ENCODE measurements around the gene PKMYT1. TPM values are rescaled to one million over a fixed set of nuclear protein-coding genes. Genes with fewer than 3 reads are reported as not detected.

The PKMYT1 gene
- total and polyA plus RNA-seq, 9 of the 15 experiments (the other 6 are each of a cell fraction or from before 2014, with no cell fraction given), result 8.7 to 201 (median 37.8) TPM

DNA sequence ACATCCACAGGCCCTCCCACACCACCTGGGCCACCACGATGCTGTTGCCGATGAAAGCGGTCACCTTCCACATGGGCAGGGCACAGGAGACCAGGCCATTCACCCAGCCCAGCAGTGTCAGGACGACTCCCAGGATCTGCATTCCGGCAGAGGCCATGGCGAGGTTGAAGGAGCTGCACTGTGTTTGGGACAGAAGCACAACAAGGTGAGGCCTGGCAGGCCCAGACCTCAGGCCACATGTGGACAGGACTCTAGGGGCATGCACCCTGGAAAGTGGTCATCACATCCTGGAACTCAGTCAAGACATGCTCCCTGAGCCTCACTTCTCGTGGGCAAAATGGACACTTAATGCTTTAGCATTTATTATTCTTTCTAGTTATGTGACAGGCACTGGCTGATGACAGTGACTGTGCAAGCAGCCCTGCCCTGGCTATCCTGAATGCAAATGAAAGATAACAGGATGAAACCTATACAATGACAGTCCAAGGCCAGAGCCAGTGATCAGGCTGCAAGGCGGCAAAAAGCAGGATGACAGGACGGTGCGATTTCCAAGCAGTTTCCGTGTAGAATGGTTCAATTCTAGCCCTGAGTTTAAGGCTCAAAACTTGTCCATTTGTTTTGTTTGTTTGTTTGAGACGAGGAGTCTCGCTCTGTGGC, 35.7 kb upstream of the PKMYT1 start (continued):
- no peak for TF ChIP-seq PBX2 (CRISPR knock-in tag; IDR thresholded peaks at IDR 0.05; ENCODE audit: low read depth)
- peak; percentile 48; the same call in 1 of the 2 replicates for TF ChIP-seq PBX2 (tag; conservative IDR thresholded peaks at IDR 0.05; ENCODE audit: low read depth)
- TF ChIP-seq FOXK2 (conservative IDR thresholded peaks at IDR 0.05 in 1 of 2, IDR thresholded peaks at IDR 0.05 in 1 of 2; ENCODE audit: low read depth in 2 of 2), result 0 out of 4 replicates have a peak, but pooled peaks of 1 of the 2 experiments have one; percentile 20
- 0 out of 2 replicates have a peak, but pooled peaks have one; percentile 35 for TF ChIP-seq ARID3A (IDR thresholded peaks at IDR 0.05; ENCODE audit: borderline replicate concordance, low read depth, low read length)
- TF ChIP-seq HINFP (tag; conservative IDR thresholded peaks at IDR 0.05; ENCODE audit: low read depth), result no peak
- TF ChIP-seq PHF8 (IDR thresholded peaks at IDR 0.05; ENCODE audit: borderline replicate concordance, low read length), result no peak
- no peak for TF ChIP-seq RFX5 (IDR thresholded peaks at IDR 0.05; ENCODE audit: low read depth, low read length)
- no peak for TF ChIP-seq BRD9 (IDR thresholded peaks at IDR 0.05; ENCODE audit: low read depth, partially characterized antibody)
- TF ChIP-seq RCOR1 (IDR thresholded peaks at IDR 0.05; ENCODE audit: borderline replicate concordance in 1 of 2, low read depth in 2 of 2, low read length in 2 of 2), result peak in 1 of 2 experiments; percentile 41; a peak in 1 of 4 replicates
- TF ChIP-seq, protein P1, sequence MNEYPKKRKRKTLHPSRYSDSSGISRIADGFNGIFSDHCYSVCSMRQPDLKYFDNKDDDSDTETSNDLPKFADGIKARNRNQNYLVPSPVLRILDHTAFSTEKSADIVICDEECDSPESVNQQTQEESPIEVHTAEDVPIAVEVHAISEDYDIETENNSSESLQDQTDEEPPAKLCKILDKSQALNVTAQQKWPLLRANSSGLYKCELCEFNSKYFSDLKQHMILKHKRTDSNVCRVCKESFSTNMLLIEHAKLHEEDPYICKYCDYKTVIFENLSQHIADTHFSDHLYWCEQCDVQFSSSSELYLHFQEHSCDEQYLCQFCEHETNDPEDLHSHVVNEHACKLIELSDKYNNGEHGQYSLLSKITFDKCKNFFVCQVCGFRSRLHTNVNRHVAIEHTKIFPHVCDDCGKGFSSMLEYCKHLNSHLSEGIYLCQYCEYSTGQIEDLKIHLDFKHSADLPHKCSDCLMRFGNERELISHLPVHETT (CRISPR knock-in tag; conservative IDR thresholded peaks at IDR 0.05 in 1 of 2, IDR thresholded peaks at IDR 0.05 in 1 of 2), result no peak
- TF ChIP-seq, protein P2, sequence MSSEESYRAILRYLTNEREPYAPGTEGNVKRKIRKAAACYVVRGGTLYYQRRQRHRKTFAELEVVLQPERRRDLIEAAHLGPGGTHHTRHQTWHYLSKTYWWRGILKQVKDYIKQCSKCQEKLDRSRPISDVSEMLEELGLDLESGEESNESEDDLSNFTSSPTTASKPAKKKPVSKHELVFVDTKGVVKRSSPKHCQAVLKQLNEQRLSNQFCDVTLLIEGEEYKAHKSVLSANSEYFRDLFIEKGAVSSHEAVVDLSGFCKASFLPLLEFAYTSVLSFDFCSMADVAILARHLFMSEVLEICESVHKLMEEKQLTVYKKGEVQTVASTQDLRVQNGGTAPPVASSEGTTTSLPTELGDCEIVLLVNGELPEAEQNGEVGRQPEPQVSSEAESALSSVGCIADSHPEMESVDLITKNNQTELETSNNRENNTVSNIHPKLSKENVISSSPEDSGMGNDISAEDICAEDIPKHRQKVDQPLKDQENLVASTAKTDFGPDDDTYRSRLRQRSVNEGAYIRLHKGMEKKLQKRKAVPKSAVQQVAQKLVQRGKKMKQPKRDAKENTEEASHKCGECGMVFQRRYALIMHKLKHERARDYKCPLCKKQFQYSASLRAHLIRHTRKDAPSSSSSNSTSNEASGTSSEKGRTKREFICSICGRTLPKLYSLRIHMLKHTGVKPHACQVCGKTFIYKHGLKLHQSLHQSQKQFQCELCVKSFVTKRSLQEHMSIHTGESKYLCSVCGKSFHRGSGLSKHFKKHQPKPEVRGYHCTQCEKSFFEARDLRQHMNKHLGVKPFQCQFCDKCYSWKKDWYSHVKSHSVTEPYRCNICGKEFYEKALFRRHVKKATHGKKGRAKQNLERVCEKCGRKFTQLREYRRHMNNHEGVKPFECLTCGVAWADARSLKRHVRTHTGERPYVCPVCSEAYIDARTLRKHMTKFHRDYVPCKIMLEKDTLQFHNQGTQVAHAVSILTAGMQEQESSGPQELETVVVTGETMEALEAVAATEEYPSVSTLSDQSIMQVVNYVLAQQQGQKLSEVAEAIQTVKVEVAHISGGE (CRISPR knock-in tag; IDR thresholded peaks at IDR 0.05), result no peak
- TF ChIP-seq TAL1 (IDR thresholded peaks at IDR 0.05), result peak; percentile 18; the same call in 1 of the 2 replicates
- TF ChIP-seq ASH1L (IDR thresholded peaks at IDR 0.05; ENCODE audit: borderline replicate concordance, low read depth, partially characterized antibody), result no peak
- no peak for TF ChIP-seq TAF7 (tag; IDR thresholded peaks at IDR 0.05)
